Endodermal cell (in vitro differentiated cells): ENCODE data around the gene PAX5. TPM values are rescaled to one million over a fixed set of nuclear protein-coding genes. Genes with fewer than 3 reads are reported as not detected.

Source experiments
- DNase-seq: peaks from one replicate; pipeline ENCODE4 v3.0.0-alpha.2; 2017
- H3K27ac ChIP-seq: 2 replicates; pipeline ENCODE4 v1.5.1; 2013; ENCODE audit warnings: mild to moderate bottlenecking, low read depth, low read length, moderate library complexity
- H3K27me3 ChIP-seq: 2 replicates; pipeline ENCODE4 v1.6.1; 2013; ENCODE audit warnings: mild to moderate bottlenecking, low read length, moderate library complexity; ENCODE audit not compliant: insufficient read depth, control insufficient read depth, poor library complexity, severe bottlenecking
- H3K36me3 ChIP-seq: 2 replicates; pipeline ENCODE4 v1.7.0; 2013; ENCODE audit warnings: mild to moderate bottlenecking, low read length, moderate library complexity; ENCODE audit not compliant: control insufficient read depth, insufficient read depth
- H3K4me1 ChIP-seq: one replicate; pipeline ENCODE4 v1.7.0; 2013; ENCODE audit warnings: low read length; ENCODE audit not compliant: control insufficient read depth, insufficient read depth
- H3K4me3 ChIP-seq: 2 replicates; pipeline ENCODE4 v1.5.1; 2013; ENCODE audit warnings: mild to moderate bottlenecking, low read length, moderate library complexity
- H3K9ac ChIP-seq: 2 replicates; pipeline ENCODE4 v1.6.1; 2013; ENCODE audit warnings: mild to moderate bottlenecking, low read length, moderate library complexity; ENCODE audit not compliant: poor library complexity, severe bottlenecking; ENCODE audit errors: extremely low read depth
- H3K9me3 ChIP-seq: 2 replicates; pipeline ENCODE4 v1.6.1; 2013; ENCODE audit warnings: mild to moderate bottlenecking, low read length, moderate library complexity; ENCODE audit not compliant: control insufficient read depth
- H3K27ac Mint-ChIP-seq: 2 replicates; pipeline ENCODE4 v1.8.0; 2020; ENCODE audit warnings: mixed read lengths
- H3K27me3 Mint-ChIP-seq: 2 replicates; pipeline ENCODE4 v1.8.0; 2021; ENCODE audit warnings: mild to moderate bottlenecking, mixed read lengths; ENCODE audit not compliant: insufficient read depth
- H3K36me3 Mint-ChIP-seq: 2 replicates; pipeline ENCODE4 v1.8.0; 2020; ENCODE audit warnings: low read depth, mixed read lengths
- H3K4me1 Mint-ChIP-seq: 2 replicates; pipeline ENCODE4 v1.8.0; 2020; ENCODE audit warnings: mixed read lengths
- H3K4me3 Mint-ChIP-seq: 2 replicates; pipeline ENCODE4 v1.8.0; 2020; ENCODE audit warnings: mild to moderate bottlenecking, moderate library complexity, mixed read lengths
- H3K9me3 Mint-ChIP-seq: 2 replicates; pipeline ENCODE4 v1.8.0; 2020; ENCODE audit warnings: mild to moderate bottlenecking, mixed read lengths
- CTCF ChIP-seq: fragments of 200-600 bp; sonication (generic); conservative IDR thresholded peaks from 2 replicates; pipeline ENCODE4 v1.5.0; 2021; ENCODE audit warnings: antibody characterized with exemption, mild to moderate bottlenecking
- WGBS, 2 experiments: methylation state at CpG; one replicate each; pipeline versions ENCODE4 v1.1.5 to v1.1.7; 2013; ENCODE audit warnings: missing lambda C conversion rate in 2 of 2, mixed read lengths in 1 of 2; ENCODE audit not compliant: insufficient coverage in 1 of 2, insufficient read length in 1 of 2; 5-methylcytosine and 5-hydroxymethylcytosine counted together
- total RNA-seq, 2 donors: library from RNA; stranded (reverse); fragmentation: NEBNext Ultra II Directional in 1 of 2; extraction: Animal tissue kit (Norgen Biotek cat#: 25700) in 1 of 2; gene quantifications; 2 replicates in 1 of 2; 3 replicates in 1 of 2; pipeline ENCODE4 v1.2.1, GENCODE V29; 2021

PAX5 gene
- total RNA-seq, 2 donors from 2014 or later = 0.15 TPM; not detected in 1

DNA sequence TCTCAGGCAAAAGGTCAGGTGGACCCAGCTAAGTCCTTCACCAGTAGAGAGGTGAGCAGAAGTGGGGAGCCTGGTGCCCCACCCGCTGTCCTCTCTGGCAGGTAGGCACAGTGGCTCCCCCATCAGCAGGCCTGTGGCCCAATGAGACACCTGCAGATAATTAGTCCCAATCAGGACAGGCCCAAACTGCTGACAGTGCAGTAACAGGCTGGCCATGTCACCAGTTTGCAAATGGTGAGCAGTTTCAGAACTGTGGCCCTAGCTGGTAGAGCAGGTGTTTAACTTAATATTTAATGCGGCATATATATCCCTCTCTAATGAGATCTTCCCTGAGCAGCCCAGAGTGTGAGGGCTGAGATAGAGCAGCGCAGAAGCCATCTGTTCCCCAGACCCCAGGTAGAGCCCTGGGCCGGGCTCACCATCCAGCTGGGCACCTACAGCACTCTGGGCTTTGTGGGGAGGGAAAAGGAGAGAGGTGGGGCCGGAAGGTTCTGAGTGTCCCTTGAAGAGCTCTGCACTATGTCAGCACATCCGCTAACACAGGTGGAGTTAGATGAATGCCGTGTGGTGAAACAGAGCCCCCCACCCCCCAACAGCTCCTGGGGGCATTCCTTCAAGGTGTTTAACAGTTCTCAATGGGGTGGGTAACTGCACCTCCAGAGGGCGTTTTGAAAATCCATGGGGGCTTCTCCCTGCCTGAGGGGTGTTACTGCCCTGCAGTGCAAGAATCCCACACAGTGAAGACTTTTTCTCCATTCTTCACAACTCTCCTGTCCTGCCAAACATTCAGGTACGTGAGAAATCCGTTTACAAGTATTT, 120.5 kb downstream of the PAX5 start:
- Mint-ChIP-seq H3K27me3 (peaks cover 6% of the 10 kb centered on the region), H3K4me3 (no peak overlapping the region), H3K9me3 (no peaks in the 10 kb centered on the region), H3K36me3 (no peaks in the 10 kb centered on the region), H3K27ac (no peak overlapping the region), H3K4me1 (no peaks in the 10 kb centered on the region)
- peak; percentile 61 for DNase-seq
- 66 to 69% methylated on average over 3 to 10 of the region's 10 CpGs for WGBS, 2 experiments
- no peaks in the 10 kb centered on the region for H3K9me3 ChIP-seq
- H3K27me3 ChIP-seq = no peaks in the 10 kb centered on the region
- H3K4me3 ChIP-seq = no peak overlapping the region
- H3K36me3 ChIP-seq = no peaks in the 10 kb centered on the region
- no peaks in the 10 kb centered on the region for H3K4me1 ChIP-seq
- no peak overlapping the region for H3K9ac ChIP-seq
- peak; percentile 70 for TF ChIP-seq CTCF
- H3K27ac ChIP-seq = no peak overlapping the region

DNA sequence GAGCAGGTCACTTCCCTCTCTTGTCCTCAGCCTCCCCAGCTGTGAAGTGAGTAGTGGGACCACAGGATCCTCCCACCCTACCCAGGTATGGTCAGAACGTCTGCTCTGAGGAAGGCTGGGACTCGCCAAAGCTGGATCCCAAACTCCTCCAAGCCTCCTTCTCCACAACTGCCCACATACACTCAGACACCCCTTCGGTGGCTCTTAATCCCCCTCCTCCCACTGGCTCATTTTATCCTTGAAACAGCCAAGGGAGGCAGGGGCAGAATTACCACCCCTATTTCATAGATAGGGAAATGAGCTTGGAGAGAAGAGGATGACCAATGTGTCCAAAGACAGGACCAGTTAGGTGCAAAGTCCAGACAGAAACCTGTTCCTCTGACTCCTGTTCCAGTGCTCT, 121.4 kb downstream of the PAX5 start:
- no peak overlapping the region for H3K4me3 Mint-ChIP-seq
- Histone ChIP-seq H3K27me3 (no peaks in the 10 kb centered on the region), H3K36me3 (no peaks in the 10 kb centered on the region), H3K4me1 (no peaks in the 10 kb centered on the region), H3K4me3 (no peak overlapping the region), H3K27ac (no peak overlapping the region), H3K9me3 (no peaks in the 10 kb centered on the region), H3K9ac (no peak overlapping the region)
- WGBS, 2 experiments = 91% methylated on average over 3 of the region's 3 CpGs; no CpG with 5 or more reads in 1 of the 2 experiments
- no peak for DNase-seq
- H3K9me3 Mint-ChIP-seq = no peaks in the 10 kb centered on the region
- H3K27ac Mint-ChIP-seq = no peak overlapping the region
- no peaks in the 10 kb centered on the region for H3K36me3 Mint-ChIP-seq
- no peak for TF ChIP-seq CTCF
- H3K27me3 Mint-ChIP-seq = peaks cover 8% of the 10 kb centered on the region
- H3K4me1 Mint-ChIP-seq = no peaks in the 10 kb centered on the region

GRCh38 chr9:36911601-36912412, 122.3 kb downstream of the PAX5 start:
- H3K36me3 ChIP-seq = no peaks in the 10 kb centered on the region
- no peaks in the 10 kb centered on the region for H3K9me3 ChIP-seq
- no peak overlapping the region for H3K27ac Mint-ChIP-seq
- peaks cover 11% of the 10 kb centered on the region for H3K27me3 Mint-ChIP-seq
- peaks cover 1% of the 10 kb centered on the region for H3K27me3 ChIP-seq
- peak; percentile 23 for DNase-seq
- no peaks in the 10 kb centered on the region for H3K9me3 Mint-ChIP-seq
- TF ChIP-seq CTCF = no peak
- H3K36me3 Mint-ChIP-seq = no peaks in the 10 kb centered on the region
- H3K9ac ChIP-seq = no peak overlapping the region
- no peaks in the 10 kb centered on the region for H3K4me1 ChIP-seq
- WGBS, 2 experiments = 87 to 92% methylated on average over 5 to 12 of the region's 12 CpGs
- no peak overlapping the region for H3K27ac ChIP-seq
- H3K4me3 Mint-ChIP-seq = no peak overlapping the region
- no peak overlapping the region for H3K4me3 ChIP-seq
- H3K4me1 Mint-ChIP-seq = no peaks in the 10 kb centered on the region
